ENCODE data around the gene GPATCH4.
"Not testable (repeated sequence)": the region's sequence is repeated elsewhere in the genome, so short reads cannot be mapped to it uniquely, and the experiment has no call there.

Gene GPATCH4

GRCh38 chr1:156601122-156601830 is at the start of gene GPATCH4:
Gene GPATCH4, minus strand, starts transcription at chr1:156601479.
- DNase-seq = peak; percentile 49 to 77 (median 63)

GRCh38 chr1:156648951-156649350 is 47.7 kb upstream of the GPATCH4 start:
- no peak for DNase-seq

GRCh38 chr1:156648496-156648895 is 47.2 kb upstream of the GPATCH4 start:
- no peak for DNase-seq

GRCh38 chr1:156647351-156647750 is 46.1 kb upstream of the GPATCH4 start:
- DNase-seq = no peak

- DNase-seq = no peak
Observed at GRCh38 chr1:156646738-156647211, 45.5 kb upstream of the GPATCH4 start.

GRCh38 chr1:156645666-156646065 is 44.4 kb upstream of the GPATCH4 start:
- DNase-seq = no peak

- DNase-seq = no peak
Observed at GRCh38 chr1:156645056-156645455, 43.8 kb upstream of the GPATCH4 start.

- no peak for DNase-seq
Observed at GRCh38 chr1:156644640-156645039, 43.4 kb upstream of the GPATCH4 start.

GRCh38 chr1:156644146-156644545 is 42.9 kb upstream of the GPATCH4 start:
- no peak for DNase-seq

GRCh38 chr1:156643778-156644092 is 42.5 kb upstream of the GPATCH4 start:
- peak in 3 of 6 experiments; percentile 31 to 39 (median 35) for DNase-seq

GRCh38 chr1:156643049-156643777 is 41.9 kb upstream of the GPATCH4 start:
- no peak for DNase-seq

GRCh38 chr1:156642265-156643048 is 41.2 kb upstream of the GPATCH4 start:
- peak in 1 of 6 experiments; percentile 21 for DNase-seq

- peak in 3 of 6 experiments; percentile 17 to 28 (median 18) for DNase-seq
Observed at GRCh38 chr1:156641761-156642264, 40.5 kb upstream of the GPATCH4 start, which contains the start of gene BCAN. Gene BCAN, plus strand, starts transcription at chr1:156642117. Its CDS starts 3,938 bp downstream, at chr1:156646055.

GRCh38 chr1:156640842-156641706 is 39.8 kb upstream of the GPATCH4 start:
- no peak for DNase-seq

GRCh38 chr1:156639601-156640101 is 38.4 kb upstream of the GPATCH4 start:
- DNase-seq = no peak

GRCh38 chr1:156638189-156638985 is 37.1 kb upstream of the GPATCH4 start:
- DNase-seq = no peak

GRCh38 chr1:156632355-156632754 is 31.1 kb upstream of the GPATCH4 start:
- DNase-seq = no peak

GRCh38 chr1:156631152-156631551 is 29.9 kb upstream of the GPATCH4 start:
- not testable (repeated sequence) for DNase-seq

GRCh38 chr1:156629823-156630449 is 28.7 kb upstream of the GPATCH4 start:
- no peak for DNase-seq

- DNase-seq = peak in 5 of 6 experiments; percentile 5 to 30 (median 18)
Observed at GRCh38 chr1:156627313-156627880, 26.1 kb upstream of the GPATCH4 start.
